Cardiac fibroblast (primary cell): ENCODE results near the gene TGIF1.

Experiments
- DNase-seq, 2 donors: peaks; one replicate each; pipeline versions ENCODE4 v3.0.0 to v3.0.0-alpha.2; 2010; ENCODE audit warnings: low read depth in 2 of 2
- H3K4me3 ChIP-seq, 2 donors: replicated peaks in 1 of 2; 1 replicate in 1 of 2; 2 replicates in 1 of 2; pipeline ENCODE4 v1.5.1; 2011; ENCODE audit warnings: low read depth in 2 of 2, low read length in 2 of 2, mild to moderate bottlenecking in 2 of 2, moderate library complexity in 1 of 2
- CTCF ChIP-seq: IDR thresholded peaks from one replicate; pipeline ENCODE4 v1.5.1; 2011; ENCODE audit warnings: low read depth, mild to moderate bottlenecking, low read length, inconsistent platforms

TGIF1 gene

GRCh38 chr18:3429121-3429520 lies 20.9 kb upstream of the TGIF1 start:
- no peak for DNase-seq
- no peak overlapping the region for H3K4me3 ChIP-seq
- no peak for TF ChIP-seq CTCF

- no peak for DNase-seq
- no peak for TF ChIP-seq CTCF
- no peak overlapping the region for H3K4me3 ChIP-seq
These were observed 15.3 kb upstream of the TGIF1 start for GRCh38 chr18:3434685-3435084.

- TF ChIP-seq CTCF = no peak
- H3K4me3 ChIP-seq = no peak overlapping the region
- DNase-seq = no peak
These were observed 9.6 kb upstream of the TGIF1 start for GRCh38 chr18:3440341-3440740.

GRCh38 chr18:3441290-3441689 lies 8.7 kb upstream of the TGIF1 start:
- no peak overlapping the region for H3K4me3 ChIP-seq
- DNase-seq = peak; percentile 36 to 63
- no peak for TF ChIP-seq CTCF

- DNase-seq = no peak
- TF ChIP-seq CTCF = no peak
- H3K4me3 ChIP-seq = no peak overlapping the region
These were observed 7.1 kb upstream of the TGIF1 start for GRCh38 chr18:3442919-3443318.

GRCh38 chr18:3444296-3444695 lies 5.7 kb upstream of the TGIF1 start:
- DNase-seq = no peak
- TF ChIP-seq CTCF = no peak
- H3K4me3 ChIP-seq = no peak overlapping the region

- no peak for TF ChIP-seq CTCF
- DNase-seq = no peak
- H3K4me3 ChIP-seq = no peak overlapping the region
These were observed 5.0 kb upstream of the TGIF1 start for GRCh38 chr18:3444954-3445353.
